HEK293 (cell line): Measurements from ENCODE around the gene KRTAP10-1.

Experiments
- CTCF ChIA-PET: fragments of 350-600 bp; formaldehyde crosslinking; extraction: SDS; loops from one replicate; lab custom pipeline; 2021; ENCODE audit warnings: antibody characterized with exemption; lab: Yijun Ruan, JAX
- POLR2A ChIA-PET: fragments of 300-600 bp; formaldehyde crosslinking; extraction: SDS; loops from one replicate; lab custom pipeline; 2020; ENCODE audit warnings: antibody characterized with exemption, inconsistent platforms; lab: Yijun Ruan, JAX
- H3K27ac ChIP-seq: fragments of 200-500 bp; sonication (Bioruptor generic); 2 replicates; pipeline ENCODE4 v1.5.1; 2014; ENCODE audit warnings: low read depth, low read length, control low read depth, inconsistent platforms; ENCODE audit errors: extremely low read depth
- H3K36me3 ChIP-seq, 2 experiments: fragments of 200-500 bp in 1 of 2; sonication (Bioruptor generic) in 1 of 2; 1 replicate in 1 of 2; 2 replicates in 1 of 2; pipeline ENCODE4 v1.5.1; 2014 to 2017; ENCODE audit warnings: inconsistent platforms in 2 of 2, low read length in 2 of 2; ENCODE audit not compliant: control insufficient read depth in 2 of 2, insufficient read depth in 1 of 2
- H3K4me1 ChIP-seq: fragments of 200-500 bp; sonication (Bioruptor generic); 2 replicates; pipeline ENCODE4 v1.5.1; 2014; ENCODE audit warnings: mild to moderate bottlenecking, low read length, inconsistent platforms; ENCODE audit not compliant: control insufficient read depth, insufficient read depth
- H3K4me3 ChIP-seq: 2 replicates; pipeline ENCODE4 v1.5.1; 2011; ENCODE audit warnings: low read depth, mild to moderate bottlenecking, control low read depth, low read length, moderate library complexity
- H3K9me3 ChIP-seq: fragments of 200-500 bp; sonication (Bioruptor generic); 2 replicates; pipeline ENCODE4 v1.5.1; 2014; ENCODE audit warnings: low read depth, low read length, inconsistent platforms; ENCODE audit not compliant: control insufficient read depth, insufficient read depth
- GLI4 ChIP-seq: fragments of 450-650 bp; formaldehyde crosslinking; IDR thresholded peaks from 2 replicates; pipeline ENCODE4 v1.5.1; 2016; ENCODE audit warnings: missing biosample characterization, missing genetic modification characterization
- KLF1 ChIP-seq: fragments of 450-650 bp; formaldehyde crosslinking; IDR thresholded peaks from 2 replicates; pipeline ENCODE4 v1.5.1; 2016; ENCODE audit warnings: missing biosample characterization, missing genetic modification characterization
- SCRT2 ChIP-seq: fragments of 450-650 bp; formaldehyde crosslinking; IDR thresholded peaks from 2 replicates; pipeline ENCODE4 v1.5.1; 2016; ENCODE audit warnings: missing biosample characterization, missing genetic modification characterization
- TCF7L2 ChIP-seq: IDR thresholded peaks from 2 replicates; pipeline ENCODE4 v1.6.1; 2011; ENCODE audit warnings: low read depth, mild to moderate bottlenecking, inconsistent platforms, low read length, moderate library complexity, borderline replicate concordance
- ZIC2 ChIP-seq: fragments of 450-650 bp; formaldehyde crosslinking; IDR thresholded peaks from 2 replicates; pipeline ENCODE4 v1.5.1; 2016; ENCODE audit warnings: missing biosample characterization, missing genetic modification characterization
- ZNF155 ChIP-seq: fragments of 450-650 bp; formaldehyde crosslinking; IDR thresholded peaks from 2 replicates; pipeline ENCODE4 v1.5.1; 2016; ENCODE audit warnings: missing biosample characterization, missing genetic modification characterization
- ZNF548 ChIP-seq: fragments of 450-650 bp; formaldehyde crosslinking; IDR thresholded peaks from 2 replicates; pipeline ENCODE4 v1.5.1; 2016; ENCODE audit warnings: missing biosample characterization, missing genetic modification characterization
- TF ChIP-seq, protein P1 (sequence below): fragments of 450-650 bp; formaldehyde crosslinking; IDR thresholded peaks from 2 replicates; pipeline ENCODE4; 2016; ENCODE audit warnings: missing biosample characterization, missing genetic modification characterization
- TF ChIP-seq, protein P2 (sequence below): fragments of 450-650 bp; formaldehyde crosslinking; IDR thresholded peaks from 2 replicates; pipeline ENCODE4 v1.5.1; 2016; ENCODE audit warnings: missing biosample characterization, missing genetic modification characterization
- TF ChIP-seq, protein P3 (sequence below): fragments of 450-650 bp; formaldehyde crosslinking; IDR thresholded peaks from 2 replicates; pipeline ENCODE4 v1.5.1; 2017; ENCODE audit warnings: missing biosample characterization, missing genetic modification characterization
- TF ChIP-seq, protein P4 (sequence below): fragments of 450-650 bp; formaldehyde crosslinking; conservative IDR thresholded peaks from 2 replicates; pipeline ENCODE4 v1.5.1; 2016; ENCODE audit warnings: low read depth, missing biosample characterization, missing genetic modification characterization

The KRTAP10-1 gene

DNA sequence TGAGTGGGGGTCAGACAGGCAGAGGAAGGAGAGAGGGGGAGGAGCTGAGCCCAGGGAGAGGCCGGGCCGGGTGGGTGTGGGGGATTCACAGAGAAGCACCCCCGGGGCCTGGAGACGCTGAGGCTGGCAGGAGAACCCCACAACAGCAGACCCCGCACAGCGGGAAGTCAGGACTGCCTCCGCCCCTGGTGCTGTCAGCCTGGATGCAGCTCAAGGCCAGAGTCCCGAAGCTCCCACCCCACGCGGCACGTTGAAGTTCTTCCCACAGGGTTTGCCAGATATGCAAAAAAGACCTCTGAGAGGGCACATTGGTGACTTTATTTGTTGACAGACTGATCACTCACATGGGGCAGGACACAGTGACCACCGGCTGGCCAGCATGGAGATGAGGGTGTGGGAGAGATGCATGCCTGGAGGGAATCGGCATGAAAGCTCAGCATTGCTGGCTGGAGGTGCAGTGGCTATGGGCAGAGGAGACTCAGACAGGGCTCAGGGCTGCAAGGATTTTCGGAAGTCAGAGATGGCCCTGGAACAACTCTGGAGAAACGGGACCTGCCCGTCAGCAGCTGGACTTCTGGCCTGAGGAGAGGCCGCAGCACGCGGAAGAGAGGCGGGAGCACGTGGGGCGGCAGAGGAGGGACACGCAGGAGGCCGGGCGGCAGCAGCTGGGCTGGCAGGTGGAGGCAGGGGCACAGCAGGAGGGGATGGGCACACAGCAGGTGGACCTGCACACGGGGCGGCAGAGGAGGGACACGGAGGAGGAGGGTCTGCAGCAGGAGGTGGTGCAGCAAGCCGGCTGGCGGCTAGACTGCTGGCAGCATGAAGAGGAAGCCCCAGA is 17.7 kb upstream of the KRTAP10-1 start:
- ChIA-PET CTCF (interaction anchor here (0.9 to 1.2 kb wide), 2 partner anchors 11 to 133 kb away, joined by 3 to 4 read pairs; no protein-coding TSS in a partner anchor), POLR2A (no interaction called here)
- TF ChIP-seq TCF7L2 (no peak), ZNF548 (tag by site-specific recombination) (no peak), KLF1 (tag by site-specific recombination) (no peak)
- TF ChIP-seq, protein P1, sequence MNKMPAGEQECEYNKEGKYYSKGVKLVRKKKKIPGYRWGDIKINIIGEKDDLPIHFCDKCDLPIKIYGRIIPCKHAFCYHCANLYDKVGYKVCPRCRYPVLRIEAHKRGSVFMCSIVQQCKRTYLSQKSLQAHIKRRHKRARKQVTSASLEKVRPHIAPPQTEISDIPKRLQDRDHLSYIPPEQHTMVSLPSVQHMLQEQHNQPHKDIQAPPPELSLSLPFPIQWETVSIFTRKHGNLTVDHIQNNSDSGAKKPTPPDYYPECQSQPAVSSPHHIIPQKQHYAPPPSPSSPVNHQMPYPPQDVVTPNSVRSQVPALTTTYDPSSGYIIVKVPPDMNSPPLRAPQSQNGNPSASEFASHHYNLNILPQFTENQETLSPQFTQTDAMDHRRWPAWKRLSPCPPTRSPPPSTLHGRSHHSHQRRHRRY (tag by site-specific recombination) = no peak
- TF ChIP-seq, protein P2, sequence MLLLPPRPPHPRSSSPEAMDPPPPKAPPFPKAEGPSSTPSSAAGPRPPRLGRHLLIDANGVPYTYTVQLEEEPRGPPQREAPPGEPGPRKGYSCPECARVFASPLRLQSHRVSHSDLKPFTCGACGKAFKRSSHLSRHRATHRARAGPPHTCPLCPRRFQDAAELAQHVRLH (tag by site-specific recombination) = no peak
- TF ChIP-seq, all 188 proteins: peak for 0

DNA sequence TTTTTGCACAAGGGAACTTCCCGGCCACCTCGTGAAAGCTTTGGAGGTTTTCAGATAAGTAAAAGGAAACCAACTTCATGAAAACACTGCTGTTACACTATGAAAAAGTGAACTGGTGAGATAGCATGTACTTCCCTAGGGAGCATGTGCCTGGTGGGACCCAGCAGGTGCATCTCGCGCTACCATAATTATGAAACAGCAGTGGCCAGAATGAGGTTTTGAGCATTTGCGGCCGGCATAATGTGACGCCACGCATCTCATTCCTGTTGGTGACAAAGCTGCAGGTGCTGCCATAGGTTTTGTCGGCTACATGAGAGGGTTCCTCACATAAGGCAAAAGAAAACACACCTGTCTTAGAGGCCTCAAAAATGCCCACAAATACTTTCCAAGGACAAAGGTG is 16.9 kb upstream of the KRTAP10-1 start:
- CTCF ChIA-PET = interaction anchor here (1.2 kb wide), 1 partner anchor 10 kb away, joined by 3 read pairs; no protein-coding TSS in a partner anchor
- TF ChIP-seq, protein P3, sequence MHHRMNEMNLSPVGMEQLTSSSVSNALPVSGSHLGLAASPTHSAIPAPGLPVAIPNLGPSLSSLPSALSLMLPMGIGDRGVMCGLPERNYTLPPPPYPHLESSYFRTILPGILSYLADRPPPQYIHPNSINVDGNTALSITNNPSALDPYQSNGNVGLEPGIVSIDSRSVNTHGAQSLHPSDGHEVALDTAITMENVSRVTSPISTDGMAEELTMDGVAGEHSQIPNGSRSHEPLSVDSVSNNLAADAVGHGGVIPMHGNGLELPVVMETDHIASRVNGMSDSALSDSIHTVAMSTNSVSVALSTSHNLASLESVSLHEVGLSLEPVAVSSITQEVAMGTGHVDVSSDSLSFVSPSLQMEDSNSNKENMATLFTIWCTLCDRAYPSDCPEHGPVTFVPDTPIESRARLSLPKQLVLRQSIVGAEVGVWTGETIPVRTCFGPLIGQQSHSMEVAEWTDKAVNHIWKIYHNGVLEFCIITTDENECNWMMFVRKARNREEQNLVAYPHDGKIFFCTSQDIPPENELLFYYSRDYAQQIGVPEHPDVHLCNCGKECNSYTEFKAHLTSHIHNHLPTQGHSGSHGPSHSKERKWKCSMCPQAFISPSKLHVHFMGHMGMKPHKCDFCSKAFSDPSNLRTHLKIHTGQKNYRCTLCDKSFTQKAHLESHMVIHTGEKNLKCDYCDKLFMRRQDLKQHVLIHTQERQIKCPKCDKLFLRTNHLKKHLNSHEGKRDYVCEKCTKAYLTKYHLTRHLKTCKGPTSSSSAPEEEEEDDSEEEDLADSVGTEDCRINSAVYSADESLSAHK = no peak
- TF ChIP-seq ZIC2 (tag by site-specific recombination) = peak; percentile 55
- Histone ChIP-seq H3K36me3 (no peaks in the 10 kb centered on the region), H3K4me3 (no peak overlapping the region), H3K27ac (no peak overlapping the region), H3K4me1 (no peaks in the 10 kb centered on the region), H3K9me3 (no peaks in the 10 kb centered on the region)
- POLR2A ChIA-PET = no interaction called here

More for the DNA sequence above, 17.7 kb upstream of the KRTAP10-1 start:
- Histone ChIP-seq H3K9me3 (no peaks in the 10 kb centered on the region), H3K27ac (no peak overlapping the region), H3K4me3 (no peak overlapping the region), H3K4me1 (no peaks in the 10 kb centered on the region), H3K36me3 (no peaks in the 10 kb centered on the region)

DNA sequence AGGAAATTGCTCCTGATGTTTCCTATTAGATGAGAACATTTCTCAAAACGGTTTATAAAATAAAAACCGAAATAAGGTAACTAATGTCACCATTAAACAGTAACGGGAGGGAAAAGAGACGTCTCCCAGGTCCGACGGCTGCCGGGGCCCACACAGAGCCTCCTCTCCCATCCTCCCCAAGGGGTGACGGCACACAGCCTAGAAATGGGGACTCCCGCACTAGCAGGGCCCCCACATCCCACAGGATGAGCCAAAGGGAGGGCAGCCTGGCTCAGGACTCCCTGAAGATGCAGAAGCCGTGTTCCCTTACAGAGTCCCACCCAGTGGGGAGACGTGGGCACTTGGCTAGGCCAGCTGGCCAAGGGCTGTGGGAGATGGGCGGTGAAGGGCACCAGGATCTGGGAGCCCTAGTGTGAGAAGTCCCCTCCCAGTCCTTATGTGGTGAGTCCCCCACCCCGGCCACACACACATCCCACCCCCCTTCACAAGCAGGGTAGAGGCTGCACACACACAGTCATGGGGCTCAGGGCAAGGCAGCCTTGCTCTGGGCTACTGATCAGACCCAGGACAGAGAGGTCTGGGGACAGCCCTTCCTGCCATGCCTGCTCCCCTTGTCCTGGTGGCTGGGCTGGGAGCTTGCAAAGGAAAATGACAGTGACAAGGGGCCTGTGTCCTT is 15.3 kb upstream of the KRTAP10-1 start:
- Histone ChIP-seq H3K27ac (no peak overlapping the region), H3K4me1 (no peaks in the 10 kb centered on the region)
- CTCF ChIA-PET = interaction anchor here (0.9 kb wide), 1 partner anchor 9 kb away, joined by 3 read pairs; no protein-coding TSS in a partner anchor

More for the DNA sequence above, 15.3 kb upstream of the KRTAP10-1 start:
- Histone ChIP-seq H3K36me3 (no peaks in the 10 kb centered on the region), H3K9me3 (no peaks in the 10 kb centered on the region), H3K4me3 (no peak overlapping the region)
- POLR2A ChIA-PET = no interaction called here
- TF ChIP-seq ZNF155 (tag by site-specific recombination) (no peak), SCRT2 (tag by site-specific recombination) (no peak), GLI4 (tag by site-specific recombination) (no peak)
- TF ChIP-seq, protein P4, sequence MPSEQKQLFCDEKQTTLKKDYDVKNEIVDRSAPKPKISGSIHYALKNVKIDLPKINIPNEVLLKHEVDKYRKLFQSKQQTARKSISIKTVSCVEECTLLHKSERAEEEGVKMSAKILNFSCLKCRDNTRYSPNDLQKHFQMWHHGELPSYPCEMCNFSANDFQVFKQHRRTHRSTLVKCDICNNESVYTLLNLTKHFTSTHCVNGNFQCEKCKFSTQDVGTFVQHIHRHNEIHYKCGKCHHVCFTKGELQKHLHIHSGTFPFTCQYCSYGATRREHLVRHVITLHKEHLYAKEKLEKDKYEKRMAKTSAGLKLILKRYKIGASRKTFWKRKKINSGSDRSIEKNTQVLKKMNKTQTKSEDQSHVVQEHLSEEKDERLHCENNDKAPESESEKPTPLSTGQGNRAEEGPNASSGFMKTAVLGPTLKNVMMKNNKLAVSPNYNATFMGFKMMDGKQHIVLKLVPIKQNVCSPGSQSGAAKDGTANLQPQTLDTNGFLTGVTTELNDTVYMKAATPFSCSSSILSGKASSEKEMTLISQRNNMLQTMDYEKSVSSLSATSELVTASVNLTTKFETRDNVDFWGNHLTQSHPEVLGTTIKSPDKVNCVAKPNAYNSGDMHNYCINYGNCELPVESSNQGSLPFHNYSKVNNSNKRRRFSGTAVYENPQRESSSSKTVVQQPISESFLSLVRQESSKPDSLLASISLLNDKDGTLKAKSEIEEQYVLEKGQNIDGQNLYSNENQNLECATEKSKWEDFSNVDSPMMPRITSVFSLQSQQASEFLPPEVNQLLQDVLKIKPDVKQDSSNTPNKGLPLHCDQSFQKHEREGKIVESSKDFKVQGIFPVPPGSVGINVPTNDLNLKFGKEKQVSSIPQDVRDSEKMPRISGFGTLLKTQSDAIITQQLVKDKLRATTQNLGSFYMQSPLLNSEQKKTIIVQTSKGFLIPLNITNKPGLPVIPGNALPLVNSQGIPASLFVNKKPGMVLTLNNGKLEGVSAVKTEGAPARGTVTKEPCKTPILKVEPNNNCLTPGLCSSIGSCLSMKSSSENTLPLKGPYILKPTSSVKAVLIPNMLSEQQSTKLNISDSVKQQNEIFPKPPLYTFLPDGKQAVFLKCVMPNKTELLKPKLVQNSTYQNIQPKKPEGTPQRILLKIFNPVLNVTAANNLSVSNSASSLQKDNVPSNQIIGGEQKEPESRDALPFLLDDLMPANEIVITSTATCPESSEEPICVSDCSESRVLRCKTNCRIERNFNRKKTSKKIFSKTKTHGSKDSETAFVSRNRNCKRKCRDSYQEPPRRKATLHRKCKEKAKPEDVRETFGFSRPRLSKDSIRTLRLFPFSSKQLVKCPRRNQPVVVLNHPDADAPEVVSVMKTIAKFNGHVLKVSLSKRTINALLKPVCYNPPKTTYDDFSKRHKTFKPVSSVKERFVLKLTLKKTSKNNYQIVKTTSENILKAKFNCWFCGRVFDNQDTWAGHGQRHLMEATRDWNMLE (tag by site-specific recombination) = no peak
